Large intestine (tissue), 12 donors: Measurements from ENCODE around the gene C3orf80. TPM values are rescaled to one million over a fixed set of nuclear protein-coding genes. Genes with fewer than 3 reads are reported as not detected.
"Not testable (repeated sequence)": the region's sequence is repeated elsewhere in the genome, so short reads cannot be mapped to it uniquely, and the experiment has no call there.

Experiments
- DNase-seq, 2 donors: peaks; one replicate each; pipeline versions ENCODE4 v3.0.0 to v3.0.0-alpha.2; 2013
- H3K27ac ChIP-seq: one replicate; pipeline ENCODE4 v1.5.1; 2013; ENCODE audit warnings: low read length
- H3K27me3 ChIP-seq: 2 replicates; pipeline ENCODE4 v1.6.1; 2013; ENCODE audit warnings: low read length; ENCODE audit not compliant: control insufficient read depth, insufficient read depth
- H3K36me3 ChIP-seq: 2 replicates; pipeline ENCODE4 v1.6.1; 2013; ENCODE audit warnings: low read length; ENCODE audit not compliant: control insufficient read depth, insufficient read depth
- H3K4me1 ChIP-seq: one replicate; pipeline ENCODE4 v1.6.1; 2013; ENCODE audit warnings: low read length; ENCODE audit not compliant: control insufficient read depth, insufficient read depth
- H3K4me3 ChIP-seq: one replicate; pipeline ENCODE4 v1.5.1; 2013; ENCODE audit warnings: low read length
- H3K9me3 ChIP-seq: one replicate; pipeline ENCODE4 v1.6.1; 2013; ENCODE audit warnings: mild to moderate bottlenecking, low read depth, low read length, moderate library complexity; ENCODE audit not compliant: control insufficient read depth
- WGBS: methylation state at CpG from one replicate; pipeline ENCODE4 v1.1.5; 2013; ENCODE audit warnings: low lambda C conversion rate; ENCODE audit not compliant: insufficient coverage; 5-methylcytosine and 5-hydroxymethylcytosine counted together
- long read RNA-seq, 11 donors: transcript quantifications; one replicate each; lab custom pipeline, GENCODE V29; 2026
- polyA plus RNA-seq: library from polyadenylated mRNA; unstranded; fragments of 120-200 nt; gene quantifications from one replicate; pipeline ENCODE4 v1.2.1, GENCODE V29; 2013

C3orf80 gene
- 0.72 TPM for polyA plus RNA-seq
- long read RNA-seq, donor 1, result 0 reads
- long read RNA-seq, donor 2, partial matches to known transcripts, result 0 of 2 reads
- long read RNA-seq, donor 2, other reads (novel, unspliced or antisense), result 0 of 2 reads
- long read RNA-seq, donor 3, result 0 reads
- long read RNA-seq, donor 4, result 0 reads
- long read RNA-seq, donor 5, partial matches to known transcripts, result 0 of 1 reads
- long read RNA-seq, donor 5, other reads (novel, unspliced or antisense), result 0 of 1 reads
- long read RNA-seq, donor 6, result 0 reads
- long read RNA-seq, donor 7, partial matches to known transcripts, result 0 of 2 reads
- long read RNA-seq, donor 7, other reads (novel, unspliced or antisense), result 0 of 2 reads
- long read RNA-seq, donor 8, result 0 reads
- long read RNA-seq, donor 9, partial matches to known transcripts, result 0 of 1 reads
- long read RNA-seq, donor 9, other reads (novel, unspliced or antisense), result 0 of 1 reads
- long read RNA-seq, donor 10, result 0 reads
- long read RNA-seq, donor 11, result 0 reads

GRCh38 chr3:160225176-160226025 is at the start of gene C3orf80:
C3orf80 (plus strand) TSS chr3:160225422; CDS start chr3:160225636, 214 bp downstream.
- peaks cover 65% of the 10 kb centered on the region for H3K27me3 ChIP-seq
- no peak within 1 kb of the TSS for H3K27ac ChIP-seq
- peaks cover 8% of the 10 kb centered on the region for H3K4me1 ChIP-seq
- DNase-seq, result peak; percentile 21 to 73
- no CpG with 5 or more reads among the region's 104 CpGs for WGBS
- H3K9me3 ChIP-seq, result peaks cover 4% of the 10 kb centered on the region
- H3K36me3 ChIP-seq, result no peaks in the 10 kb centered on the region
- peak within 1 kb of the TSS; percentile 40 for H3K4me3 ChIP-seq

- no peak overlapping the region for H3K27ac ChIP-seq
- no peaks in the 10 kb centered on the region for H3K36me3 ChIP-seq
These were observed 48.3 kb upstream of the C3orf80 start for GRCh38 chr3:160176923-160177322.

GRCh38 chr3:160178661-160179060 is 46.6 kb upstream of the C3orf80 start:
- H3K4me3 ChIP-seq, H3K9me3 ChIP-seq, H3K27ac ChIP-seq, H3K4me1 ChIP-seq, H3K36me3 ChIP-seq, H3K27me3 ChIP-seq, DNase-seq: not testable (repeated sequence)
- WGBS, result no CpG with 5 or more reads among the region's 35 CpGs

More at GRCh38 chr3:160176923-160177322, 48.3 kb upstream of the C3orf80 start:
- no peak overlapping the region for H3K4me3 ChIP-seq
- H3K4me1 ChIP-seq, result no peaks in the 10 kb centered on the region
- no peaks in the 10 kb centered on the region for H3K27me3 ChIP-seq
- peaks cover 6% of the 10 kb centered on the region for H3K9me3 ChIP-seq
- no peak for DNase-seq

DNA sequence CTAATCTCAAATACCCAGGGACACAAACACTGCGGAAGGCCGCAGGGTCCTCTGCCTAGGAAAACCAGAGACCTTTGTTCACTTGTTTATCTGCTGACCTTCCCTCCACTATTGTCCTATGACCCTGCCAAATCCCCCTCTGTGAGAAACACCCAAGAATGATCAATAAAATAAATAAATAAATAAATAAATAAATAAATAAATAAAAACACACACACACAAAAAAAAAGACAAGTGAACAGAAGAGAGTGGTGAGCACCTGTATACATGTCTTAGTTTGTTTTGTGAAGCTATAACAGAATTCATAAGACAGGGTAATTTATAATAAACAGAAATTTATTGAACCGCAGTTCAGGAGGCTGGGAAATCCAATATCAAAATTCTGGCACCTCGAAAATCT is 45.8 kb upstream of the C3orf80 start:
- H3K4me1 ChIP-seq, H3K27ac ChIP-seq, H3K9me3 ChIP-seq, H3K36me3 ChIP-seq, H3K4me3 ChIP-seq, H3K27me3 ChIP-seq, DNase-seq: not testable (repeated sequence)
- no CpG with 5 or more reads among the region's 4 CpGs for WGBS

DNA sequence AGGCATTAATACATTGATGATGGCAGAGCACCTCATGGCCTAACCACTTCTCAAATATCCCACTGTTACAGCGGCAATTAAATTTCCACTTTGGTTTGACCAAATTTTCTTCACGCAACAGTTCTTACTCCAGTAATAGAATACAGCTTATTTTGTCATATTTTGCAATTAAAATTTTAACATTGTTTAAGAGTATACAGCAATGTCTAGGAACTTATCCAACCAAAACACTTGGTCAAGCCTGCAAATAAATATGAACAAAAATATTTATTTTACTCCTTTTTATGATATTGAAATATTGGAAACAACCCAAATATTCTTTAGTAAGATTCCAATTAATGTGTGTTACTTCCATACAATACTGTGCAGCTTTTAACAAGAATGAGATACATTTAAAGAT is 45.3 kb upstream of the C3orf80 start:
- Histone ChIP-seq H3K27me3 (no peaks in the 10 kb centered on the region), H3K4me1 (peaks cover 3% of the 10 kb centered on the region), H3K27ac (no peak overlapping the region), H3K36me3 (no peaks in the 10 kb centered on the region), H3K9me3 (peaks cover 6% of the 10 kb centered on the region), H3K4me3 (no peak overlapping the region)
- WGBS, result 100% methylated on average over 2 of the region's 2 CpGs
- no peak for DNase-seq

- Histone ChIP-seq H3K27ac (no peak overlapping the region), H3K27me3 (no peaks in the 10 kb centered on the region), H3K4me3 (no peak overlapping the region), H3K36me3 (no peaks in the 10 kb centered on the region), H3K4me1 (peaks cover 10% of the 10 kb centered on the region), H3K9me3 (peaks cover 6% of the 10 kb centered on the region)
- peak in 1 of 2 donors; percentile 46 for DNase-seq
- WGBS, result no CpG with 5 or more reads among the region's 11 CpGs
These were observed 44.5 kb upstream of the C3orf80 start for GRCh38 chr3:160180581-160181216.

GRCh38 chr3:160183345-160184076 is 41.7 kb upstream of the C3orf80 start:
- no peak overlapping the region for H3K4me3 ChIP-seq
- peaks cover 25% of the 10 kb centered on the region for H3K4me1 ChIP-seq
- H3K27me3 ChIP-seq, result no peaks in the 10 kb centered on the region
- H3K36me3 ChIP-seq, result no peaks in the 10 kb centered on the region
- no peak overlapping the region for H3K27ac ChIP-seq
- H3K9me3 ChIP-seq, result no peaks in the 10 kb centered on the region
- no peak for DNase-seq
- WGBS, result 60% methylated on average over 1 of the region's 4 CpGs

DNA sequence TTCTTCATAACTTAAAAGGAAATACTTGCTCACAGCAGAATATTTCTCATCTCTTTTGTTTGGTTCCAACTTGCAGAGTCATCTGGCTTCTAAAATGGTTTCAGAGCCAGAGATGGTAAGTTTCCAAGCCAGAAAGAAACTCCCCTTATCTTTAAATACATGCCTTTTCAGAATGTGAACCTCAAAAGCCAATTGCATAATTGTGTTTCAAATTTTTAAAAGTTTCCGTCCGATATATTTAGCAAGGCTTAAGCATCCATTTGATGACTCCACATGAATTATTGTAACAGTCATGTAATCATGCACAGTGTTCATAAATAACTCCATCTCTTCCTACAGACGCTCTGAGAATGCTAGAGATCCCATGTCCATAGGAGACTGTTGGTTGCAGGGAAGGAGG is 40.6 kb upstream of the C3orf80 start:
- DNase-seq, result no peak
- H3K27ac ChIP-seq, result no peak overlapping the region
- no CpG with 5 or more reads among the region's 3 CpGs for WGBS
- H3K9me3 ChIP-seq, result no peaks in the 10 kb centered on the region
- peaks cover 25% of the 10 kb centered on the region for H3K4me1 ChIP-seq
- no peak overlapping the region for H3K4me3 ChIP-seq
- H3K36me3 ChIP-seq, result no peaks in the 10 kb centered on the region
- no peaks in the 10 kb centered on the region for H3K27me3 ChIP-seq

- peak; percentile 79 to 94 for DNase-seq
- Histone ChIP-seq H3K4me3 (no peak overlapping the region), H3K36me3 (no peaks in the 10 kb centered on the region), H3K27ac (peak overlapping the region; percentile 68), H3K4me1 (peaks cover 25% of the 10 kb centered on the region), H3K9me3 (no peaks in the 10 kb centered on the region), H3K27me3 (no peaks in the 10 kb centered on the region)
These were observed 39.5 kb upstream of the C3orf80 start for GRCh38 chr3:160185751-160186150.

DNA sequence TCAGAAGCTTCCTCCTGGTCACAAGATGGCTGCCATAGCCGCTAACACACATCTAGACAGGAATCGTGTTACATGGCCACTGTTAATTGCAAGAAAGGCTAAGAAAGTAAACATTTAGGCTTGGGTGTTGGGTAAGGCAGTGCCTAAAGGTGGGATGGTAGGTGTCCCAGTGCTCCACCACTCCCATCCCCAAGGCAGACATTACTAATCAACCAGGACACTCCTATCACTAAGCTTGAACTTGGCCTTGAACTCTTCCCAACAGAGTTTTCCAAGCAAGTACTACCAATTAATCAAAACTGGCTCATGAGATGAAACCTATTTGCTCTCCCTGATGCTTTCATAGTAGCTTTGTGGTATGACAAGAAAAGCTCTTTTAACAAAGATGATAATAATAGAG is 37.9 kb upstream of the C3orf80 start:
- no CpG with 5 or more reads among the region's 2 CpGs for WGBS
- H3K27me3 ChIP-seq, result no peaks in the 10 kb centered on the region
- H3K4me3 ChIP-seq, result no peak overlapping the region
- peaks cover 25% of the 10 kb centered on the region for H3K4me1 ChIP-seq
- H3K9me3 ChIP-seq, result no peaks in the 10 kb centered on the region
- no peaks in the 10 kb centered on the region for H3K36me3 ChIP-seq
- H3K27ac ChIP-seq, result no peak overlapping the region
- no peak for DNase-seq
